ENCODE measurements around the gene ANKZF1. TPM values are rescaled to one million over a fixed set of nuclear protein-coding genes. Genes with fewer than 3 reads are reported as not detected.

ANKZF1 gene
- total RNA-seq (100 to 1,000 TPM in 3 of 5 donors, 10 to 100 TPM in 2; 33.9 to 263 (median 138) TPM), polyA plus RNA-seq (10 to 100 TPM; 27.8 to 36.6 (median 33.4) TPM)
- long read RNA-seq, donor 1, partial matches to known transcripts = 0 of 3 reads
- long read RNA-seq, donor 1, other reads (novel, unspliced or antisense) = 0 of 3 reads
- long read RNA-seq, donor 2, partial matches to known transcripts = 5 of 7 reads
- long read RNA-seq, donor 2, other reads (novel, unspliced or antisense) = 0 of 7 reads
- long read RNA-seq, donor 3, partial matches to known transcripts = 0 of 4 reads
- long read RNA-seq, donor 3, other reads (novel, unspliced or antisense) = 0 of 4 reads
- long read RNA-seq, donor 4 = 0 reads
- long read RNA-seq, donor 5, partial matches to known transcripts = 0 of 9 reads
- long read RNA-seq, donor 5, other reads (novel, unspliced or antisense) = 0 of 9 reads
- long read RNA-seq, donor 6 = 0 reads
- long read RNA-seq, donor 7, partial matches to known transcripts = 0 of 5 reads
- long read RNA-seq, donor 7, other reads (novel, unspliced or antisense) = 0 of 5 reads
- long read RNA-seq, donor 8, partial matches to known transcripts = 0 of 7 reads
- long read RNA-seq, donor 8, other reads (novel, unspliced or antisense) = 0 of 7 reads
- long read RNA-seq, donor 9, partial matches to known transcripts = 0 of 4 reads
- long read RNA-seq, donor 9, other reads (novel, unspliced or antisense) = 0 of 4 reads
- long read RNA-seq, donor 10, partial matches to known transcripts = 0 of 2 reads
- long read RNA-seq, donor 10, other reads (novel, unspliced or antisense) = 0 of 2 reads

GRCh38 chr2:219229305-219230058 is at the start of gene ANKZF1, which contains the start of gene ATG9A:
Gene ANKZF1, plus strand, starts transcription at chr2:219229806. Its CDS starts 452 bp downstream, at chr2:219230258.
Gene ATG9A, minus strand, starts transcription at chr2:219229636. Its CDS starts 1,612 bp downstream, at chr2:219228024.
- WGBS, 5 donors = 0 to 1% (median 1%) methylated on average over 34 to 80 of the region's 80 CpGs
- intact Hi-C loops (cut with DNase I; ENCODE audit: low total_unique reads) = loop anchor here (10.0 kb wide), 1 partner anchor 55 kb away; no protein-coding TSS in a partner anchor
- Histone ChIP-seq H3K4me3 (peak within 1 kb of the TSS; percentile 64 to 82 (median 78)), H3K9me3 (no peaks in the 10 kb centered on the region), H3K4me1 (peaks cover 19 to 57% (median 38%) of the 10 kb centered on the region in 4 donors), H3K36me3 (peaks cover 37 to 59% (median 53%) of the 10 kb centered on the region in 4 donors), H3K27me3 (no peaks in the 10 kb centered on the region), H3K27ac (peak within 1 kb of the TSS; percentile 95 to 98 (median 96))
- peak; percentile 99 to 100 for DNase-seq
- TF ChIP-seq EP300 (IDR thresholded peaks at IDR 0.05) (no peak), POLR2AphosphoS5 (IDR thresholded peaks at IDR 0.05) (peak; percentile 95 to 98 (median 96)), CTCF (IDR thresholded peaks at IDR 0.05) (no peak), POLR2A (IDR thresholded peaks at IDR 0.05) (peak in 2 of 4 donors; percentile 32 to 79)

- intact Hi-C loops (cut with DNase I; ENCODE audit: low total_unique reads) = no loop called here
Measured at GRCh38 chr2:219180961-219181360, 48.6 kb upstream of the ANKZF1 start.

GRCh38 chr2:219181531-219181930 is 48.1 kb upstream of the ANKZF1 start:
- Histone ChIP-seq H3K27ac (no peak overlapping the region), H3K4me1 (peaks cover 12 to 37% (median 25%) of the 10 kb centered on the region in 4 donors), H3K4me3 (no peak overlapping the region), H3K36me3 (peaks cover 35 to 67% (median 62%) of the 10 kb centered on the region in 4 donors), H3K9me3 (no peaks in the 10 kb centered on the region), H3K27me3 (no peaks in the 10 kb centered on the region)
- intact Hi-C loops (cut with DNase I; ENCODE audit: low total_unique reads) = no loop called here
- DNase-seq = no peak
- WGBS, 5 donors = 88 to 97% (median 95%) methylated on average over 6 of the region's 6 CpGs
- TF ChIP-seq POLR2AphosphoS5 (IDR thresholded peaks at IDR 0.05) = no peak

More at GRCh38 chr2:219180961-219181360, 48.6 kb upstream of the ANKZF1 start:
- Histone ChIP-seq H3K9me3 (no peaks in the 10 kb centered on the region), H3K36me3 (peaks cover 35 to 64% (median 60%) of the 10 kb centered on the region in 4 donors), H3K27ac (no peak overlapping the region), H3K4me3 (no peak overlapping the region), H3K4me1 (peaks cover 12 to 39% (median 27%) of the 10 kb centered on the region in 4 donors), H3K27me3 (no peaks in the 10 kb centered on the region)
- TF ChIP-seq EP300 (IDR thresholded peaks at IDR 0.05) (no peak), POLR2A (IDR thresholded peaks at IDR 0.05) (no peak), POLR2AphosphoS5 (IDR thresholded peaks at IDR 0.05) (no peak), CTCF (IDR thresholded peaks at IDR 0.05) (no peak)
- no peak for DNase-seq
- 87 to 95% (median 91%) methylated on average over 5 of the region's 5 CpGs for WGBS, 5 donors

- Histone ChIP-seq H3K9me3 (no peaks in the 10 kb centered on the region), H3K36me3 (peaks cover 35 to 67% (median 62%) of the 10 kb centered on the region in 4 donors), H3K4me1 (peaks cover 12 to 37% (median 22%) of the 10 kb centered on the region in 4 donors), H3K27ac (no peak overlapping the region), H3K4me3 (no peak overlapping the region), H3K27me3 (no peaks in the 10 kb centered on the region)
- intact Hi-C loops (cut with DNase I; ENCODE audit: low total_unique reads) = no loop called here
- no peak for DNase-seq
- TF ChIP-seq EP300 (IDR thresholded peaks at IDR 0.05) (no peak), CTCF (IDR thresholded peaks at IDR 0.05) (no peak), POLR2A (IDR thresholded peaks at IDR 0.05) (no peak), POLR2AphosphoS5 (IDR thresholded peaks at IDR 0.05) (no peak)
- WGBS, 5 donors = 72 to 85% (median 76%) methylated on average over 6 to 8 of the region's 8 CpGs
Measured at GRCh38 chr2:219182331-219183150, 47.1 kb upstream of the ANKZF1 start.
